Hypothalamus (tissue), 51 donors: Measurements from ENCODE around the gene ZCCHC3.

Source experiments
- DNase-seq, 51 donors: peaks; one replicate each; lab custom pipeline; 2025; lab: John Stamatoyannopoulos, UW

The ZCCHC3 gene

GRCh38 chr20:310645-311044 is 13.3 kb downstream of the ZCCHC3 start:
- no peak for DNase-seq

- DNase-seq, result no peak
These were observed 14.2 kb downstream of the ZCCHC3 start for GRCh38 chr20:311609-312008.

GRCh38 chr20:312067-312466 is 14.7 kb downstream of the ZCCHC3 start:
- no peak for DNase-seq

- no peak for DNase-seq
These were observed 15.5 kb downstream of the ZCCHC3 start for GRCh38 chr20:312866-313265.

GRCh38 chr20:313402-313801 is 16.0 kb downstream of the ZCCHC3 start:
- DNase-seq, result no peak

GRCh38 chr20:313948-314347 is 16.6 kb downstream of the ZCCHC3 start:
- DNase-seq, result no peak

- DNase-seq, result no peak
These were observed 19.1 kb downstream of the ZCCHC3 start for GRCh38 chr20:316316-317068.

- DNase-seq, result peak in 48 of 51 donors; percentile 29 to 87 (median 71)
These were observed 27.0 kb downstream of the ZCCHC3 start for GRCh38 chr20:324177-325044.

GRCh38 chr20:325045-325888 is 27.9 kb downstream of the ZCCHC3 start, which contains the start of gene SOX12:
Gene SOX12, plus strand, starts transcription at chr20:325552. Its CDS starts 373 bp downstream, at chr20:325925.
- peak in 50 of 51 donors; percentile 68 to 100 (median 96) for DNase-seq

- DNase-seq, result peak in 46 of 51 donors; percentile 26 to 75 (median 60)
These were observed 28.7 kb downstream of the ZCCHC3 start for GRCh38 chr20:325889-326644.

- peak in 9 of 51 donors; percentile 42 to 81 (median 54) for DNase-seq
These were observed 29.3 kb downstream of the ZCCHC3 start for GRCh38 chr20:326645-327185.

GRCh38 chr20:327186-328026 is 30.0 kb downstream of the ZCCHC3 start:
- DNase-seq, result peak in 50 of 51 donors; percentile 36 to 92 (median 80)

GRCh38 chr20:328027-328974 is 30.9 kb downstream of the ZCCHC3 start:
- no peak for DNase-seq

GRCh38 chr20:328975-329695 is 31.8 kb downstream of the ZCCHC3 start:
- no peak for DNase-seq

GRCh38 chr20:329851-330232 is 32.5 kb downstream of the ZCCHC3 start:
- DNase-seq, result no peak

GRCh38 chr20:330233-331149 is 33.1 kb downstream of the ZCCHC3 start:
- DNase-seq, result peak in 34 of 51 donors; percentile 10 to 68 (median 34)
